HG03196 (cell line): ENCODE results near the gene SPOCK3.

Source experiments
- ATAC-seq: cut with Tn5 transposase; IDR thresholded peaks from one replicate; pipeline ENCODE4 v1.9.1; 2021; ENCODE audit not compliant: unreplicated experiment

SPOCK3 gene

DNA sequence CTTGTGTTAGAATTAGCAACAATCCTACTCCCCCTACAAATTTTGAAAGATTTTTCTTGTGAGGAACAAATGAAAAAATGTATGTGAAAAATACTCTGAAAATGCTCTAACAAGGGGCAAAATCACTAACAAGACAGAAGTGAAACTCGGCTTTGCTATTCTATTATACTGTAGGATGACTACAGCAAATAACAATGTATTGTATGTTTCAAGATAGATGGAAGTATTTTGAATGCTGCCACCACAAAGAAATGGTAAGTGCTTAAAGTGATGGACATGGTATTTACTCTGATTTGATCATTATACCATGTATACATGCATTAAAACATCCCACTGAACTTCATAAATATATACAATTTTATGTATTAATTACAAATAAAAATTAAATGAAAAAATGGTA, 192.8 kb downstream of the SPOCK3 start:
- ATAC-seq = no peak

DNA sequence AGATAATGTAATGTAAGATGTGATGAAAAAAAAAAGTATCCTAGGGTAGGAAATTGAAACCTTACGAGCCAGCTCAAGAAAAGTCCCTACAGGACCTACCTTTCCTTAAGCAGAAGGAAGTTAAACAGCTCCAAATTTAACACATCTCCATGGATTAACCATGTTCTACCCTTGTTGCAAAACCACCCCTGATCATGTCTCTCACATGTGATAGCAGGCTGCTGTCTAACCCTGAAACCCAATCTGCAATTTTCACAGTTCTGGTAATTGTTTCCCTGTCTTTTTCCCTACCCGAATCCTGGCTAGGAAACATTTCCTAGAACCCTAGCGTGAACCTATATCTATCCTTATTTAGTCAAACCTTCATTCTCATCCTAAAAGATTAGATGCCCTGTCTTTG, 198.9 kb downstream of the SPOCK3 start:
- no peak for ATAC-seq

DNA sequence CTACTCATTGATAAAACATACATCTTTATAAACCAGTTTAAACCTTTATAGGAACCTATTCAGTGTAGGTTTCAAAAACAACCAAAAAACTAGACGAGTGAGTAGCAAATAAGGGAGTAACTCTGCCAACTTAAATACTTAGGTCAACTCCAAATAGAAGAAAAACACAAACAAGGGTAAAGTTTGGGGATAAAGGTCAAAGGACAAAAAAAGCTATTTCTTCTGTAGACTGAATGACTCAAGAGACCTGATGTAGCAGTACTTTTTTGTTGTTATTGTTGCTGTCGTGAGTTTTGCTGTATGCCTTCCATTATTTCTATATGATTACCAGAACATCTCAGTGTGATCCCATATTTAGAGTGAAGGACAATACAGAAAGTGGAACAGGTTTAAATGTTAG, 199.3 kb downstream of the SPOCK3 start:
- ATAC-seq = no peak

GRCh38 chr4:167032871-167033270, 201.4 kb downstream of the SPOCK3 start:
- ATAC-seq = no peak

DNA sequence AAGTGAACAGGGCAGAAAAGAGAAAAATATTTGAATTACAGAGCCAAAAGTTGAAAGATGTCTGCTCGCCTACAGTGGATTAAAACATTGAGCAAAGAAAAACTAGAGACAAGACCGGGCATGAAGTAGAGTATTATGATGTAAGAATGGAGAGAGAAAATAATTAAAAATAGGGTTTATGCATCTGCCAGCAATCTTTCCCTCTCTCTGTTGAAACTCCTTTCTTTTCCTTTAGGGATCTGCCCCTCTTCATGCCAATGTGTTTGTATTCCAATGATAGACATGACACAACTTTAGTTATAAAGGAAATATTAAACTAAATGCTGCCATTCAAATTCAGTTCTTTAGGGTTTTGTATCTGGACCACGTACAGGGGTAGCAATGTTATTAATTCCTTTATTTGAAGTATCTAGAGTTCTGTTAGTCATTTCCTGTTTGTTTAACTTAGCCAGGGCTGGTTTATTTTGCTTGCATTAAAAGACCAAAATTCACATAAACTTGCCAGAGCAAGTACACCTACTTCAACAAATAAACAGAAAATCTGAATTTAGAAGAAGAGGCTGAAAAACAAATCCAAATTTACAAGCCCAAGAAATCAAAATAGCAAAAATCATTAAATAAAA, 202.6 kb downstream of the SPOCK3 start:
- no peak for ATAC-seq

- no peak for ATAC-seq
Observed at GRCh38 chr4:167028976-167029375, 205.3 kb downstream of the SPOCK3 start.

GRCh38 chr4:167025670-167026069, 208.6 kb downstream of the SPOCK3 start:
- ATAC-seq = no peak

GRCh38 chr4:167023364-167023925, 210.8 kb downstream of the SPOCK3 start:
- ATAC-seq = no peak

GRCh38 chr4:167021545-167022155, 212.6 kb downstream of the SPOCK3 start:
- peak; percentile 68 for ATAC-seq

DNA sequence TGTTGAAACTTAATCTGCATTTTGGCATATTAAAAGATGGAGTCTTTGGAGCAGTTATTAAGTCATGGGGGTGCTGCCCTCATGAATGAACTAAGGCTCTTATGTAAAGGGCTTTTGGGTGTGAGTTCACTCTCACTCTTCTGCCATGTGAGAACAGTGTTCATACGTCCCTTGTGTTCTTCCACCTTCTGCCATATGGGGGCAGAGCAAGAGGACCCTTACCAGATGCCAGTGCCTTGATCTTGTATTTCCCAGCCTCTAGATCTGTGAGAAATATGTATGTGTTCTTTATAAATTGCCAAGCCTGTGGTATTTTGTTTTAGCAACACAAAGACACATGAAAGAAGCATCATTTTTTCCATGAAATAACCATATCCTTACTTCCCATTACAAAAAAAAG, 213.9 kb downstream of the SPOCK3 start:
- no peak for ATAC-seq

DNA sequence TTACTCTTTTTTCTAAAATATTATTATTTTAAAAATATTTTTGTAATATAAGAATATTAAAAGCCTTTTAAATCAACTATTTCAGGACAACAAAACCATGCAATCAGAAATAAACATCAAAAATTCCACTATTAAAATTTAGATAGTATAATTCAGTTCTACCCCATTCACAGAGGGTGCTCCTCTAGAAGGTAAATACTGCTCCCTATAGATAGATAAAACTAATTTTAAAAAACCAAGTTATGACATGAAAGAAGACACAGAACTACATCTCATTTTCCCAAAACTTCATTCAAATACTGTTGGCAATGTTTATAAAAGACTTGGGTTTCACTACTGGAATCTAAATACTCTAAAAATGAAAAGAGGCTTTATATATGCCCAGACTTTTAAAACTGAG, 219.3 kb downstream of the SPOCK3 start:
- ATAC-seq = no peak

DNA sequence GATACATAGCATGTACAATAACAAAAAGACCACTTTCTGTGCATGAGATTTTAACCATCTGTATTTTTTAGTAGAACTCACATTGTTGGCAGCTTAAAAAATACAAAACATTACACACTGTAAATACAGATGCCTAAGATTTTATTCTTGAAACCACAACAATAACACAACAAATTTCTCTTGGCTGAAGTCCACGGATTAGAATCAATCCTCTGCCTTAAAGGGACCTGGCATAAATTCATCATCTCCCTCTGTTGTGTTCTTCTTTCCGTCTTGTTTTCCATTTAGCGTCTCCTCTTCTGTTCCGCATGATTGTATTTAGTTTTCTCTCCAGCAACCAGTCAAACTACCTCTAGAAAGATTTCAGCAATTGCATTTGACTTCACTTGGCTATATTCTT, 231.0 kb downstream of the SPOCK3 start:
- ATAC-seq = no peak

GRCh38 chr4:167000141-167000852, 234.0 kb downstream of the SPOCK3 start:
- no peak for ATAC-seq

GRCh38 chr4:166996216-166996615, 238.1 kb downstream of the SPOCK3 start:
- no peak for ATAC-seq

- ATAC-seq = no peak
Observed at GRCh38 chr4:166994686-166995085, 239.6 kb downstream of the SPOCK3 start.

DNA sequence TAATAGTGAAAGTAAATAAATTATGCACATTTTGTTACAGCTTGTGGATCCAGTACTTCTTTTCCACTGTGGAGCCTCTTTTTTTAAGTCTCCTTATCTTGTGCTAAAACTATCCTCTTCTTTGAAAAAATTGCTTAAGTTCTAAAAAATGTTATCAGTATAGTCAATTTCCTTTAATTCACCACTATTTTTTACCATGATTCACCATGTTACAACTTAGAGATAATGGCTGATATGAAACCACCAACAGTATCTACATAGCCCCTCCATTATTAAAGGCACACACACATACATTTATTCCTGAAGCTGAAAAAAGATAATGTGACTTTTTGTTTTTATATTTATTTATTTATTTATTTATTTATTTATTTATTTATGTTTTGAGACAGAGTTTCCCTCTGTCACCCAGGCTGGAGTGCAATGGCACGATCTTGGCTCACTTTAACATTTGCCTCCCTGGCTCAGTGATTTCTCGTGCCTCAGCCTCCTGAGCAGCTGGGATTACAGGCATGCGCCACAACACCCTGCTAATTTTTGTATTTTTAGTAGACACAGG, 243.2 kb downstream of the SPOCK3 start:
- ATAC-seq = no peak

DNA sequence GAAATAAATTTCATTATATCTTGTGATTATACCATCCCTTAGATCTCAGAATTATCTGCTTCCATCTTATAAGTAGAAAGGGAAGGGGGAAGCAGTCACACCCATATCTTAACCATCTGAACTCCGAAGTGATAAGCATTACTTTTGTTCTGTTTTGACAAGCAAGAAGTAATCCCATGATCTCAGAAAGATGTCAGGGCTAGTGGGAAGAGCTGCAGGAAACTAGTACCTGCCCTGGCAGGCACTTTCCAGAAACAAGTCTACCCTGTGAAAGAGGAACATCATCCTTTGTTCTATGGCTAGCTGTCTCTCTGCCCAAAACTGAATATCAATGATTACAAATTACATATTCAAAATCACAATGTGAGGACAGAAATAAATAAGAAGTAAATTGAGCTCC, 244.4 kb downstream of the SPOCK3 start:
- ATAC-seq = no peak

GRCh38 chr4:166987026-166987425, 247.3 kb downstream of the SPOCK3 start:
- ATAC-seq = no peak

DNA sequence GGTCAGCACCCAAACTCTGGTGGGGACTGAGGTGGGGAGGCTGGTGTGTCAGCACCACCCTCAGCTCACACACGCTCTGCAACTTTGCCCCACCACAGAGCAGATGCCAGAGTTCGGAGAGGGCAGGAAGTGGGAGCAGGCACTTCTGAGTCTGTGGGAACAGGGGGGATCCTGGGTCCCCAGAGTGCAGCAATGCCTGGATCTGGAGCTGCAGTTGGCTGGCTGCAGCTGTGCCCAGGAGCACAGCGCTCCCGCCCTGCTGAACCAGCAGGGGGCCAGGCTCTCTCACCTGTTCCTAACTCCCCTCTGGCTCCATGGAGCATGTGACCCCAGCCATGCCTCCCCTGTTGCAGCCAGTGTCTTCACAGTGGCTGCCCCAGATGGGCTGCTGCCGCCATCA, 252.4 kb downstream of the SPOCK3 start:
- no peak for ATAC-seq

- no peak for ATAC-seq
Observed at GRCh38 chr4:166980419-166980818, 253.9 kb downstream of the SPOCK3 start.

DNA sequence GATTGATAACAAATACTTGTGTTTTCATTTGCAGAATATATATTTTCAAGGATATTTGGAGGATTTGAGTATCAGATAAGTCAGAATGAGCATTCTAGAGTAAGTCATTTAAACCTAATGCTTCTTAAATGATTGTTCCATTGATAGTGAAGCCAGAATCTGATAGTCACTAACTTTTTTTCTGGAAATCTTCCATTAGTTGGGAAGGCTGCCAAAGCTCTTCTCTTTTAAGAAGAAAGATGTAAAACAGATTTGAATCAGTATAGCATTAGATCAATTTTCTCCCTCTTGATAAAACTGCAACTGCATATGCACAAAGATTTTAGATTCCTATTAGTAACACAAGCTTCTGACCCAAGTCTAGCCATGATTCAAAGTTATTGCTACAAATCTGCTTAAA, 256.7 kb downstream of the SPOCK3 start:
- ATAC-seq = no peak

GRCh38 chr4:166972071-166972470, 262.2 kb downstream of the SPOCK3 start:
- ATAC-seq = no peak
